ACC112 (cell line): ENCODE measurements around the gene BRD4.

ENCODE experiments used
- H2AFZ ChIP-seq: fragments of 200-600 bp; sonication (generic); one replicate; pipeline ENCODE4 v1.6.0; 2017; ENCODE audit warnings: antibody characterized with exemption, low read length; ENCODE audit not compliant: unreplicated experiment
- H3K27ac ChIP-seq: fragments of 200-600 bp; sonication (generic); 2 replicates; pipeline ENCODE4 v1.5.1; 2014; ENCODE audit warnings: low read depth, mild to moderate bottlenecking, antibody characterized with exemption, low read length, moderate library complexity
- H3K27me3 ChIP-seq: fragments of 200-600 bp; sonication (generic); 2 replicates; pipeline ENCODE4 v1.6.1; 2014; ENCODE audit warnings: mild to moderate bottlenecking, antibody characterized with exemption, low read length, moderate library complexity, mixed read lengths; ENCODE audit not compliant: insufficient read depth
- H3K36me3 ChIP-seq: fragments of 200-600 bp; sonication (generic); 2 replicates; pipeline ENCODE4 v1.6.1; 2016; ENCODE audit warnings: mild to moderate bottlenecking, antibody characterized with exemption, low read length, moderate library complexity, mixed read lengths; ENCODE audit not compliant: insufficient read depth
- H3K4me1 ChIP-seq: fragments of 200-600 bp; sonication (generic); one replicate; pipeline ENCODE4 v1.6.1; 2016; ENCODE audit warnings: low read length, mixed read lengths; ENCODE audit not compliant: insufficient read depth, unreplicated experiment, control insufficient read depth
- H3K4me3 ChIP-seq: fragments of 200-600 bp; sonication (generic); 2 replicates; pipeline ENCODE4 v1.5.1; 2014; ENCODE audit warnings: mild to moderate bottlenecking, low read depth, low read length
- H3K79me2 ChIP-seq: fragments of 200-600 bp; sonication (generic); one replicate; pipeline ENCODE4 v1.6.0; 2016; ENCODE audit warnings: low read length; ENCODE audit not compliant: control insufficient read depth, unreplicated experiment, insufficient read depth

BRD4 gene

GRCh38 chr19:15313649-15314279 lies 18.6 kb downstream of the BRD4 start:
- Histone ChIP-seq H3K4me1 (peaks cover 17% of the 10 kb centered on the region), H3K27ac (no peak overlapping the region), H3K27me3 (no peaks in the 10 kb centered on the region), H2AFZ (no peak overlapping the region), H3K4me3 (no peak overlapping the region), H3K36me3 (no peaks in the 10 kb centered on the region), H3K79me2 (peaks cover 86% of the 10 kb centered on the region)

GRCh38 chr19:15307169-15307568 lies 25.2 kb downstream of the BRD4 start:
- H3K4me1 ChIP-seq = peaks cover 19% of the 10 kb centered on the region
- H3K27me3 ChIP-seq = no peaks in the 10 kb centered on the region
- peaks cover 86% of the 10 kb centered on the region for H3K79me2 ChIP-seq
- H2AFZ ChIP-seq = no peak overlapping the region
- H3K36me3 ChIP-seq = no peaks in the 10 kb centered on the region
- no peak overlapping the region for H3K27ac ChIP-seq
- H3K4me3 ChIP-seq = no peak overlapping the region

- H3K27me3 ChIP-seq = no peaks in the 10 kb centered on the region
- H3K27ac ChIP-seq = no peak overlapping the region
- H3K79me2 ChIP-seq = peaks cover 87% of the 10 kb centered on the region
- no peak overlapping the region for H3K4me3 ChIP-seq
- H3K36me3 ChIP-seq = no peaks in the 10 kb centered on the region
- peaks cover 29% of the 10 kb centered on the region for H3K4me1 ChIP-seq
- no peak overlapping the region for H2AFZ ChIP-seq
Observed at GRCh38 chr19:15305582-15306334, 26.6 kb downstream of the BRD4 start.

- H3K36me3 ChIP-seq = no peaks in the 10 kb centered on the region
- H3K79me2 ChIP-seq = peaks cover 89% of the 10 kb centered on the region
- H2AFZ ChIP-seq = no peak overlapping the region
- H3K27me3 ChIP-seq = no peaks in the 10 kb centered on the region
- no peak overlapping the region for H3K27ac ChIP-seq
- no peak overlapping the region for H3K4me3 ChIP-seq
- peaks cover 42% of the 10 kb centered on the region for H3K4me1 ChIP-seq
Observed at GRCh38 chr19:15304140-15304705, 28.1 kb downstream of the BRD4 start.

GRCh38 chr19:15303105-15303780 lies 29.1 kb downstream of the BRD4 start:
- Histone ChIP-seq H3K4me1 (peaks cover 47% of the 10 kb centered on the region), H3K27ac (peak overlapping the region; percentile 15), H2AFZ (no peak overlapping the region), H3K79me2 (peaks cover 91% of the 10 kb centered on the region), H3K4me3 (no peak overlapping the region), H3K27me3 (no peaks in the 10 kb centered on the region), H3K36me3 (no peaks in the 10 kb centered on the region)

GRCh38 chr19:15300533-15301197 lies 31.7 kb downstream of the BRD4 start:
- peak overlapping the region; percentile 83 for H3K27ac ChIP-seq

GRCh38 chr19:15299568-15300409 lies 32.5 kb downstream of the BRD4 start:
- Histone ChIP-seq H2AFZ (no peak overlapping the region), H3K4me3 (no peak overlapping the region), H3K4me1 (peaks cover 67% of the 10 kb centered on the region), H3K79me2 (peaks cover 89% of the 10 kb centered on the region), H3K36me3 (no peaks in the 10 kb centered on the region), H3K27ac (peak overlapping the region; percentile 83), H3K27me3 (no peaks in the 10 kb centered on the region)

More at GRCh38 chr19:15300533-15301197, 31.7 kb downstream of the BRD4 start:
- no peak overlapping the region for H3K4me3 ChIP-seq
- no peak overlapping the region for H2AFZ ChIP-seq
- H3K36me3 ChIP-seq = no peaks in the 10 kb centered on the region
- peaks cover 67% of the 10 kb centered on the region for H3K4me1 ChIP-seq
- no peaks in the 10 kb centered on the region for H3K27me3 ChIP-seq
- peaks cover 89% of the 10 kb centered on the region for H3K79me2 ChIP-seq

GRCh38 chr19:15298847-15299567 lies 33.3 kb downstream of the BRD4 start:
- Histone ChIP-seq H3K27me3 (no peaks in the 10 kb centered on the region), H3K27ac (peak overlapping the region; percentile 31), H2AFZ (no peak overlapping the region), H3K79me2 (peaks cover 89% of the 10 kb centered on the region), H3K36me3 (no peaks in the 10 kb centered on the region), H3K4me1 (peaks cover 69% of the 10 kb centered on the region), H3K4me3 (no peak overlapping the region)

- no peak overlapping the region for H2AFZ ChIP-seq
- H3K79me2 ChIP-seq = peaks cover 91% of the 10 kb centered on the region
- H3K27me3 ChIP-seq = no peaks in the 10 kb centered on the region
- H3K36me3 ChIP-seq = no peaks in the 10 kb centered on the region
- H3K4me1 ChIP-seq = peaks cover 70% of the 10 kb centered on the region
- H3K27ac ChIP-seq = no peak overlapping the region
- no peak overlapping the region for H3K4me3 ChIP-seq
Observed at GRCh38 chr19:15297416-15298224, 34.7 kb downstream of the BRD4 start.
